Stimulated activated CD8-positive, alpha-beta memory T cell treated with anti-CD3 and anti-CD28 coated beads, Interleukin-15, amount 100 ng/mL, for 24 hours (primary cell): ENCODE measurements around the gene SLC5A10.

ENCODE experiments used
- DNase-seq: peaks from one replicate; pipeline ENCODE4 v3.0.0-alpha.2; 2020; ENCODE audit warnings: low read depth

SLC5A10 gene

GRCh38 chr17:18964550-18964949 lies 12.6 kb downstream of the SLC5A10 start:
- DNase-seq, result no peak

GRCh38 chr17:18965530-18966236 lies 13.7 kb downstream of the SLC5A10 start:
- DNase-seq, result no peak

- DNase-seq, result no peak
Measured at GRCh38 chr17:18966831-18967624, 15.1 kb downstream of the SLC5A10 start.

GRCh38 chr17:18967916-18968315 lies 16.0 kb downstream of the SLC5A10 start:
- DNase-seq, result no peak

GRCh38 chr17:18968345-18968744 lies 16.4 kb downstream of the SLC5A10 start:
- DNase-seq, result no peak

DNA sequence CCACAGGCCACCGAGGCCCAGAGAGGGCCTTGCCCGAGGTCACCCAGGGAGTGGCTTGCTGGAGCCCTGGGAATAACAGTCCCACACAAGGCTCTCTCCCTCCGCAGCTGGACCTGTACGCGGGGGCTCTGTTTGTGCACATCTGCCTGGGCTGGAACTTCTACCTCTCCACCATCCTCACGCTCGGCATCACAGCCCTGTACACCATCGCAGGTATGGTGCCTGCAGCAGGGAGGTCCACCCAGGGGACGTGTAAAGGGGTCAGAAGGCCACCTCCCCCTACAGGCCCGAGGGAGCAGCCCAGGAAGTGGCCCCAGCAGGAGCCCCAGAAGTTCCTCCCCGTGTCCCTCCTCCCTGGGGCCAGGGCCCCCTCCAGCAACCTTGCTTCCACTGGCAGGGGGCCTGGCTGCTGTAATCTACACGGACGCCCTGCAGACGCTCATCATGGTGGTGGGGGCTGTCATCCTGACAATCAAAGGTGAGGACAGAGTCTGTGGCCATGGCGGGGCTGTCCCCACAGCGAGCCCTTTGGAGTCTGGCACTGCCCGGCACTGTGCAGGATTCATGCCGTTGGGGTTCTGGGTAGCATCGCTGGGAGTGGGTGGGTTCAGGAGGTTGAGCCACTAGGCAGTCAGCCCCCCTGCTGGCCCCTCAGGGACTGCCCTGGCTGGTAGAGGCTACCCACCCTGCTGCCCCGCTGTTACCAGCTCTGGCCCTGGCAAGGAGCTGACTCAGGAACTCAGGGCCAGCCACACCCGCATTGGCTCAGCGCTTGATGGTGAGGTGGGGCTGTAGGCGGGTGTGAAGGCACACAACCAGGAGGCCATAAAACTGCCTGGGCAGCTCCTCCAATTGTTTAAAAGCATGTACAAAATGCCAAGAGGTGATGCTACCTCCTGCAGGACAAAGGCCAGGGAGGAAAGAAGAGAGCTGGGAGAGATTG lies 17.3 kb downstream of the SLC5A10 start:
- no peak for DNase-seq

- DNase-seq, result no peak
Measured at GRCh38 chr17:18970582-18971480, 18.9 kb downstream of the SLC5A10 start.

DNA sequence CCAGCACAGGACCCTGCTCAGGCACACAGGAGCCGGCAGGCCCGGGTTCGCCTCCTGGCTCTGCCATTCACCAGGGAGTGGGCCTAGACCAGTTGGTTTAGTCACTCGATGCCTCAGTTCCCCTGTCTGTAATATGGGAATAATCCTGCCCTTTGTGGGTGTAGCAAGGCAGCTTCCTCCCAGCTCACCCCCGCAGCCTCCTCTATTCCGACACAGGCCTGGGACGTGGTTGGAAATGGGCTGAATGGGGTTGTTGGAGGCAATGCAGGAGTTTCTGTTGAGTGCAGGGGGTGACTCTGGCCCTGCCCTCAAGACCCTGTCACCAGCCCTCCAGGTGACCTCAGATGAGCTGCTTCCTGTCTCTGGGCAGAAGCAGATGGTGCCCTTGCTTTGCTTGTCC lies 19.8 kb downstream of the SLC5A10 start:
- DNase-seq, result no peak

GRCh38 chr17:18974407-18975149 lies 22.6 kb downstream of the SLC5A10 start:
- no peak for DNase-seq

DNA sequence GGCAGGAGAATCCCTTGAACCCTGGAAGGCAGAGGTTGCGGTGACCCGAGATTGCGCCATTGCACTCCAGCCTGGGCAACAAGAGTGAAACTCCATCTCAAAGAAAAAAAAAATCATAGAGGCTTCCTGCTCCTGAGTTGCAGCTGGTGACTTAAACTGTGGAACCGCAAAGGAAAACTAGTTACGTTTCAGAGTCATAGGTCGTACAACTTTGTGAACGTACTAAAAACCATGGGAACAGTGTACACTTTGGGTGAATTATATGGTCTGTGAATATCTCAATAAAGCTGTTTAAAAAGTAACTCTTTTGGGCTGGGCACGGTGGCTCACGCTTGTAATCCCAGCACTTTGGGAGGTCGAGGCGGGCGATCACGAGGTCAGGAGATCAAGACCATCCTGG lies 23.6 kb downstream of the SLC5A10 start:
- DNase-seq, result no peak

- DNase-seq, result no peak
Measured at GRCh38 chr17:18976201-18976600, 24.2 kb downstream of the SLC5A10 start.

DNA sequence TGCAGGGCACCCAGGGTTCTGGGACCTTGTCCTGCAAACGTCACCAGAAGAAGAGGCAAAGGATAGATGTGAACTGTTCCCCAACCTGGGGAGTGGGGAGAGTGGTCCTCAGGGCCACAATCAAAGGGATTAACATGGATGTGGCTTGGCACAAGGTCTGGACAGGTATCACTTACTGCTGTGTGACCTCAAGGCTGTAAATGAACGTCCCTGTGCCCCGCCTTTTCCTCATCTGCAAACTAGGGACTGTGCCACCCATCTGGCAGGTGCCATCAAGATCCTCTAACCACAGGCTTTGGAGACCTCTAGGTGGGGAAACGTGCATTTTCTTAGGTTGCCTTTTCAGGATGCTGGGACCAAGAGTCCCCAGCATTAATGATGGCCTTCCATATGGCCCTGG lies 25.1 kb downstream of the SLC5A10 start:
- DNase-seq, result no peak

DNA sequence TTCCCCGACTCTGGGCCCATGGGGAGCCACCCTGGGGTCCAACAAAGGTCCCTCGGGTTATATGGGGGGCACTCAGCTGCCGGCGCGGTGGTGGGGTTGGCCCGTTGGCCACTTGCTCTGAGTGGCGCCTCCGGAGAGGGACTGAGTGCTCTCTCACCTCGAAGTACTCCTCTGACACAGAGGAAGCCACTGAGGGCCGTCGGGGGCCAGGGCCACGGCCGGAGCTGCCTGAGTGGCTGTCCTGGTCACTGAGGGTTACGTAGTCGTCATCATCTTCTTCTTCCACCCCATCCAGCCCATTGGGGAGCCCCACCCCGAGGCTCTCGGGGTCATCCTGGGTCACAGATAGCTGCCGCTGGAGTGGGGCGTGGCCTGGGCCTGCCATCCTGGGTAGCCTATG lies 25.7 kb downstream of the SLC5A10 start:
- no peak for DNase-seq

DNA sequence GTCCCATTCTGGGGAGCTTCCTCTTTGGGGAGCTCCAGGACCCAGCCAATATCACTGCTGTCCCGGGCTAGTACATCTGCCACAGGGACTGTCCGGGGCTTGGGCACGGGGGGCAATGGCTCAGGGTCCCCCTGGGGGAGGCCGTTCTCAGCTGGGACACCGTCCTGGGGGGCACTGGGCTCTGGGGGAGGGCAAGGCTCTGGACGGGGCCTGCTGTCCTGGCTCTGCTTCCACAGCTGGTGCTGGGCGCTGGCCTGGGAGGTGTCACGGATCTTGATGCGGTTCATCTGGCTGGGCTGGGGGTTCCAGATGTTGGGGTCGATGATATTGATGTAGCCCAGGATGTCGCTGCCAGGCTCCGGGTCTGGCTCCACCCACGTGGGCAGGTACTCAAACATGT lies 26.1 kb downstream of the SLC5A10 start:
- DNase-seq, result no peak

- no peak for DNase-seq
Measured at GRCh38 chr17:18978655-18979054, 26.7 kb downstream of the SLC5A10 start.

GRCh38 chr17:18980682-18981334 lies 28.8 kb downstream of the SLC5A10 start:
- DNase-seq, result no peak

DNA sequence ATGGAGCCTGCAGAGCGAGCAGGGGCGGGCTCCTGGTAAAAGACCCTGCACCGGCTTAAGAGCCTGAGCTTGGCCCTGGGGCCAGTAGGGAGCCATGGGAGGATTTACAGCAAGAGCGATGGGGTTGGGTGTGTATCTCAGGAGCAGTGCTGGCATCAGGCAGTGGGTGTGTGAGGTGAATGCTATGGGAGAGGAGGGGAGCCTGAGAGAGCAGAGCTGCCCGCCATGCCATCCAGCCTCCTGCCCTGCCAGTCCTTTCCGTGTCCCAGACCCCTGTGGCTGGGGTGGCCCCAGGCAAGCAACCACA lies 29.3 kb downstream of the SLC5A10 start:
- no peak for DNase-seq

DNA sequence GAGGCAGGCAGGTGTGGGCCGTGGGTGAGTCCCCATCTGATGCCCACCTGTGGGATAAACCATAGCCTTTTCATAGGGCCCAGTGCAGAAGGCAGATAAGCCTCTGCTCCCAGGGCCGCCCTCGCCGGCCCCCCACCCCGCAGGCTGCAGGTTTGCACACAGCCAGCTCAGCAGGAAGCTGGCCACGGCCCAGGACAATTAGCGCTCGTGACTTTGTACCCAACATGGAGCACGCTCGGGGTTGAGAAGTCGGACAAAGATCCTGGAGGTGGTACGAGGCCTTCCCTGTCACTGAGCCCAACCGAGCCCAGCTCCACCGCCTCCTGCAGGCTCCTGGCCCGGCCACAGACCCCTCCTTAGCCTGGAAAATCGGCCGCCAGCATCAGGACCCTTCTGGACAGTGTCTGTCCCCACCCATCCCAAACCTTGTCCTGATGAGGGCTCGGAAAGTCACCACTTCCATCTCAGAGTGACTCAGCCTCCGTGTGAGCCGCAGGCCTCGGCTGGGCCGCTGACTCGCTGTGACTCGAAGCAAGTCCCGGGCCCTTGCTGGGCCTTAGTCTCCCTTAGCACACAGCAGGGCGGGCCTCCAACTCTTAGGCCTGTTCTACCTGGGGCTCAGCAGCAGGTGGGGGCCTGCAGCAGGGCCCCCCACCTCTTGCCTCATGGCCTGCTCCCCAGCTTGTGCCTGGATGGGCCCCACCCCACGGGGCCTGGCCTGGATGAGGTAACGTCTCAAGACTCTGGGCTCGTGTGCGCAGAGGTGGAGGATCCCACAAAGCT lies 29.9 kb downstream of the SLC5A10 start:
- DNase-seq, result no peak

DNA sequence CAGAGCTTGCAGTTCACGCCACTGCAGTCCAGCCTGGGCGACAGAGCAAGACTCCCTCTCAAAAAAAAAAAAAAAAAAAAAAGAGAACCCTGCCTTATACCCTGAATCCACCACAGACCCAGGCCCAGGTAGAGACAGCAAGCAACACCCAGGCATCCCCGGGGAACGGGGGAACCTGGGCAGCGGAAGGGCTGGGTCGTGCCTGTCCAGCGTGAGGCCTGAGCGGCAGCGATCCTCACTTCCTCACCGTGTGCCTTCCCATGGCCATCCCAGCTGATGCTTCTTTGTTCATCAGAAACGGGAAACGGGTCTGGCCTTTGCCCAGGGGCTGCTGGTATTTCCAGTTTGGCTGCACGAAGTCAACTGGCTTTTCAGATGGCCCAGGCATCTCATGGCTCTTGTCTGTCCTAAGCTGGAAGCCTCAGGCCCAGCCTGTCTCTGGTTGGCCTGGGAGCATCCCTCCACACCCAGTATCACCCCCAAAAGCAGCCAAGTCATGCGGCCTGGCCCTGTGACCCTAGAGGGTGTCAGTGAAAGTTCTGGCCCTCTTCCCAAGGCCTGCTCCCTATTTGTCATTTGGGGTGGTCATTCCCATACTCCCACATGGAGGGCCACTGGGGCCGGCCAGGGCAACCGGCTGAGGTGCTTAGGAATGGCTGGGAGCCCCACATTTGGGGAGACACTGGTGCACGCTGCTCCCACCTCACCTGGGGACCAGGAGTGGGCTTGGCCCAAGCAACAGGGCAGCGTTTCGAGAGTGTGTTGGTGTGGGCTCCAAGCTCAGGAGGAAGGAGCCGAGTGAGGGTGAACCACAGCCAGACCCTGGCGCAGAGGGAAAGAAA lies 32.5 kb downstream of the SLC5A10 start:
- DNase-seq, result no peak
